ENCODE data around the gene SRD5A1.

SRD5A1 gene

GRCh38 chr5:6702633-6703032 lies 69.4 kb downstream of the SRD5A1 start:
- no peak for DNase-seq
- in situ Hi-C loops (cut with HindIII; ENCODE audit: low pct_ligation_motif_present, low pct_unique_long_range_greater_than_20kb, low sequenced_read_pairs): no loop called here

- DNase-seq: no peak
- in situ Hi-C loops (cut with HindIII; ENCODE audit: low pct_ligation_motif_present, low pct_unique_long_range_greater_than_20kb, low sequenced_read_pairs): no loop called here
These were observed 70.6 kb downstream of the SRD5A1 start for GRCh38 chr5:6703806-6704205.

GRCh38 chr5:6704361-6704851 lies 71.2 kb downstream of the SRD5A1 start:
- DNase-seq: peak; percentile 12
- in situ Hi-C loops (cut with HindIII; ENCODE audit: low pct_ligation_motif_present, low pct_unique_long_range_greater_than_20kb, low sequenced_read_pairs): no loop called here

GRCh38 chr5:6705088-6705487 lies 71.8 kb downstream of the SRD5A1 start:
- DNase-seq: no peak
- in situ Hi-C loops (cut with HindIII; ENCODE audit: low pct_ligation_motif_present, low pct_unique_long_range_greater_than_20kb, low sequenced_read_pairs): no loop called here

GRCh38 chr5:6705959-6706358 lies 72.7 kb downstream of the SRD5A1 start:
- in situ Hi-C loops (cut with HindIII; ENCODE audit: low pct_ligation_motif_present, low pct_unique_long_range_greater_than_20kb, low sequenced_read_pairs): no loop called here

GRCh38 chr5:6707852-6708251 lies 74.6 kb downstream of the SRD5A1 start:
- in situ Hi-C loops (cut with HindIII; ENCODE audit: low pct_ligation_motif_present, low pct_unique_long_range_greater_than_20kb, low sequenced_read_pairs): no loop called here
- DNase-seq: no peak

More at GRCh38 chr5:6705959-6706358, 72.7 kb downstream of the SRD5A1 start:
- DNase-seq: no peak

GRCh38 chr5:6708814-6709213 lies 75.6 kb downstream of the SRD5A1 start:
- DNase-seq: no peak
- in situ Hi-C loops (cut with HindIII; ENCODE audit: low pct_ligation_motif_present, low pct_unique_long_range_greater_than_20kb, low sequenced_read_pairs): no loop called here

GRCh38 chr5:6710070-6710469 lies 76.8 kb downstream of the SRD5A1 start:
- DNase-seq: peak; percentile 83
- in situ Hi-C loops (cut with HindIII; ENCODE audit: low pct_ligation_motif_present, low pct_unique_long_range_greater_than_20kb, low sequenced_read_pairs): no loop called here

- in situ Hi-C loops (cut with HindIII; ENCODE audit: low pct_ligation_motif_present, low pct_unique_long_range_greater_than_20kb, low sequenced_read_pairs): no loop called here
- DNase-seq: no peak
These were observed 77.5 kb downstream of the SRD5A1 start for GRCh38 chr5:6710551-6711318.

- peak; percentile 68 for DNase-seq
- in situ Hi-C loops (cut with HindIII; ENCODE audit: low pct_ligation_motif_present, low pct_unique_long_range_greater_than_20kb, low sequenced_read_pairs): no loop called here
These were observed 78.3 kb downstream of the SRD5A1 start for GRCh38 chr5:6711409-6712141.

- in situ Hi-C loops (cut with HindIII; ENCODE audit: low pct_ligation_motif_present, low pct_unique_long_range_greater_than_20kb, low sequenced_read_pairs): no loop called here
- DNase-seq: no peak
These were observed 78.9 kb downstream of the SRD5A1 start for GRCh38 chr5:6712142-6712576.

GRCh38 chr5:6712577-6713273 lies 79.5 kb downstream of the SRD5A1 start:
- in situ Hi-C loops (cut with HindIII; ENCODE audit: low pct_ligation_motif_present, low pct_unique_long_range_greater_than_20kb, low sequenced_read_pairs): no loop called here
- peak; percentile 94 for DNase-seq

GRCh38 chr5:6713274-6714225 lies 80.3 kb downstream of the SRD5A1 start, which contains the start of gene TENT4A:
Gene TENT4A (plus strand): TSS chr5:6713432. CDS start chr5:6713984, 552 bp downstream.
- DNase-seq: peak; percentile 22
- in situ Hi-C loops (cut with HindIII; ENCODE audit: low pct_ligation_motif_present, low pct_unique_long_range_greater_than_20kb, low sequenced_read_pairs): no loop called here

- in situ Hi-C loops (cut with HindIII; ENCODE audit: low pct_ligation_motif_present, low pct_unique_long_range_greater_than_20kb, low sequenced_read_pairs): no loop called here
- DNase-seq: peak; percentile 15
These were observed 81.2 kb downstream of the SRD5A1 start for GRCh38 chr5:6714226-6715041.

GRCh38 chr5:6715271-6715670 lies 82.0 kb downstream of the SRD5A1 start:
- in situ Hi-C loops (cut with HindIII; ENCODE audit: low pct_ligation_motif_present, low pct_unique_long_range_greater_than_20kb, low sequenced_read_pairs): no loop called here
- no peak for DNase-seq

GRCh38 chr5:6715758-6716628 lies 82.8 kb downstream of the SRD5A1 start:
- no peak for DNase-seq

More at GRCh38 chr5:6715758-6716628, 82.8 kb downstream of the SRD5A1 start:
- in situ Hi-C loops (cut with HindIII; ENCODE audit: low pct_ligation_motif_present, low pct_unique_long_range_greater_than_20kb, low sequenced_read_pairs): no loop called here
